ENCODE measurements around the gene OTUB1. TPM values are rescaled to one million over a fixed set of nuclear protein-coding genes. Genes with fewer than 3 reads are reported as not detected.

OTUB1 gene
- total RNA-seq, 1 donor from 2014 or later: 52.2 TPM

DNA sequence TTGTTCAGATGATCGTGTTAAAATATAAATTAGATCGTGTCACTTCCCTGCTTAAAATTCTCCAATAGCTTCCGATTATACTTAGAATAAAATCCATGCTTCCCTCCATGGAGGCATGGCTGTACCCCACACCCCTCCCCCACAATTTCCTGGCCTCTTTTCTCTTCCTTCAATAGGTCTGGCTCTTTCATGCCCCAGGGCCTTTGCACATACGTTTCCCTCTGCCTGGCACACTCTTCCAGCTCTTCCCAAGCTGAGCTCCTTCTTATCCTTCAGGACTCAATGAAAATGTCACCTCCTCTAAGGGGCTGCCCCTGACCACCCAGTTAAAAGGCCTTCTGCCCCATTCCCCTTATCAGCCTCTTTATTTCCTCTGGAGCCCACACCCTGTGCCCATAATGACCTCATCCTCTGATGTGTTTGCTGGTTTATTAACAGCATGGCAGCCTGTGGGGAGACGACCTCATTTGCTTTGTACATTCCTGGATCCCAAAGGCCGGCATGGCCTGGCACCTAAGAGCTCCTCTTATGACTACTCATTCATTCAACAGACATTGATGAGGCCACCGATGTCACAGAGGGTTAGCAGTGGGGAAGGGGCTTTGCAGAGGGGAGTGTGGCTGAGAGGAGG lies 40.5 kb downstream of the OTUB1 start:
- H3K4me3 Mint-ChIP-seq (ENCODE audit: unreplicated experiment): no peak overlapping the region
- H3K4me1 Mint-ChIP-seq (ENCODE audit: low read depth): peaks cover under 1% of the 10 kb centered on the region
- TF ChIP-seq, protein P1, sequence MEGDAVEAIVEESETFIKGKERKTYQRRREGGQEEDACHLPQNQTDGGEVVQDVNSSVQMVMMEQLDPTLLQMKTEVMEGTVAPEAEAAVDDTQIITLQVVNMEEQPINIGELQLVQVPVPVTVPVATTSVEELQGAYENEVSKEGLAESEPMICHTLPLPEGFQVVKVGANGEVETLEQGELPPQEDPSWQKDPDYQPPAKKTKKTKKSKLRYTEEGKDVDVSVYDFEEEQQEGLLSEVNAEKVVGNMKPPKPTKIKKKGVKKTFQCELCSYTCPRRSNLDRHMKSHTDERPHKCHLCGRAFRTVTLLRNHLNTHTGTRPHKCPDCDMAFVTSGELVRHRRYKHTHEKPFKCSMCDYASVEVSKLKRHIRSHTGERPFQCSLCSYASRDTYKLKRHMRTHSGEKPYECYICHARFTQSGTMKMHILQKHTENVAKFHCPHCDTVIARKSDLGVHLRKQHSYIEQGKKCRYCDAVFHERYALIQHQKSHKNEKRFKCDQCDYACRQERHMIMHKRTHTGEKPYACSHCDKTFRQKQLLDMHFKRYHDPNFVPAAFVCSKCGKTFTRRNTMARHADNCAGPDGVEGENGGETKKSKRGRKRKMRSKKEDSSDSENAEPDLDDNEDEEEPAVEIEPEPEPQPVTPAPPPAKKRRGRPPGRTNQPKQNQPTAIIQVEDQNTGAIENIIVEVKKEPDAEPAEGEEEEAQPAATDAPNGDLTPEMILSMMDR (IDR thresholded peaks at IDR 0.05): no peak
- H3K9me3 Mint-ChIP-seq (ENCODE audit: low read depth): no peaks in the 10 kb centered on the region
- H3K27me3 Mint-ChIP-seq (ENCODE audit: low read depth): peaks cover 2% of the 10 kb centered on the region
- no peak overlapping the region for H3K27ac Mint-ChIP-seq (ENCODE audit: unreplicated experiment)
- no peak for DNase-seq (ENCODE audit: low spot score)
- H3K36me3 Mint-ChIP-seq (ENCODE audit: low read depth): peaks cover 1% of the 10 kb centered on the region

DNA sequence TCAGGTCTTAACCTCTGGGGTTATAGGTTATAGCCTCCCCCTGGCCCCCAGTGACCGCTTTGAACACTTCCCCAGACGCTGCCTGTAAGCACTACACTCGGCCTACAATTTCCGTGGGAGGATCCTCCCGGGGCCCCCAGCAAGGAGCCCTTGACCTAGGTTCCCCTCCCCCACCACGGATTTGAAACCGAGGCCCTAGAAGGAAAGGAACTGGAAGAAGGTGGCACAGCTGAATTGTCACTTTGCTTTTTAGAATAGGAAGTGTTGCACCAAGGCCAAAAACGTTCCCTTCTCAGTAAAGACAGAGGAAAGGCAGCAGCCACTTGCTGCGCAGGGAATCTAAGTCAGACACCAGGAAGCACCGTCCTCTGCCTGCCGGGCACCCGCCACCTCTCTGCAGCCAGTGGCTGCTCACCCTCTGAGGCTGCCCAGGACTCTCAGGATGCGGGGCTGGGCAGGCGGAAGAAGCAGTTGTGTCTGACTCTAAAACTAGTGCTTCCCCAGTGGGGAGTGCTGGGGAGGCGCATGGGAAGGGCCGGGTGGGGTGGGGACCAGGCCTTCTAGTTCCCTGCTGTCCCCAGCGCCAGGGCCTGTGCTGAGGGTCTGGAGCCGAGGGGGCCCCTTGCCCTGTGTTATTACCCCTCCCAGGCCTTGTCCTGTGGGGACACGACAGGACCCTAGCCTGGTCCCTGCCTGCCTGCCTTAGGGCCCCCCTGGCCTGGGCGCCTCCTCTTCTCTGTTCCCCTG lies 41.6 kb downstream of the OTUB1 start:
- no peak overlapping the region for H3K27ac Mint-ChIP-seq (ENCODE audit: unreplicated experiment)
- peaks cover 1% of the 10 kb centered on the region for H3K36me3 Mint-ChIP-seq (ENCODE audit: low read depth)
- peaks cover 2% of the 10 kb centered on the region for H3K27me3 Mint-ChIP-seq (ENCODE audit: low read depth)
- H3K4me3 Mint-ChIP-seq (ENCODE audit: unreplicated experiment): no peak overlapping the region
- DNase-seq (ENCODE audit: low spot score): no peak
- no peaks in the 10 kb centered on the region for H3K4me1 Mint-ChIP-seq (ENCODE audit: low read depth)
- H3K9me3 Mint-ChIP-seq (ENCODE audit: low read depth): no peaks in the 10 kb centered on the region
- TF ChIP-seq, protein P1 (IDR thresholded peaks at IDR 0.05): no peak

DNA sequence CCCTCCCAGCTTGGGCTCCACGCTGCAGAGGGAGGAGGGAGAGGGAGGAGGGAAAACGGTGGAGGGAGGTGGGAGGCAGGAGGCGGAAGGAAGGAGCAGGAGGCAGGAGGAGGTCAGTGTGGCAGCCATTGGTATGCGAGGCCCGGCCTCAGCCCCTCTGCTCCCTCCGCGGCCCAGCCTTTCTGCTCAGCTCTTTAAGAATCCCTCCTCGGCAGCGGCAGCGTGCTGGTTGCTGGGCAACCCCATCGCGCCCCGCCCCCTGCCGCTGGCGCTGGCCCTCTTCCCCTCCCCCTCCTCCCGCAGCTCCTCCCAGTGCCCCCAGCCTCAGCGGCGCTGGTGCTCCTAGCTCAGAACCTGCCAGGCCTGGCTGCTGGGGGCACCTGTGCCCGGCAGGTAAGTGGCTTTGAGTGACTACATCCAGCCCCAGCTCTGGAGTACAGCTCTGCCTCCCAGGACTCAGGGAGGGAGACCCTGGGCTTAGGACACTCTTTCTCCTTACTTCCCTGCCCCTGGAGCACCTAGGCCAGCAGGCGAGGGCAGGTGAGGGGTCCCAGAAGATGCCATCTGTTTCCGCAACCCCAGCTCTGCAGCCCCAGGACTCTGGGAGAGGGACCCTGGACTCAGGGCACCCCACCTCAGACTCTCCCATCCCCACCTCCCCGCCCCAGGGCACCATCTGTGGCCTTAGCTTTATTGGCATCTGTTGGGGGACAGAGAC lies 42.3 kb downstream of the OTUB1 start:
- Mint-ChIP-seq H3K4me3 (ENCODE audit: unreplicated experiment) (no peak overlapping the region), H3K9me3 (ENCODE audit: low read depth) (no peaks in the 10 kb centered on the region), H3K4me1 (ENCODE audit: low read depth) (no peaks in the 10 kb centered on the region), H3K27me3 (ENCODE audit: low read depth) (peaks cover 2% of the 10 kb centered on the region), H3K36me3 (ENCODE audit: low read depth) (peaks cover 1% of the 10 kb centered on the region), H3K27ac (ENCODE audit: unreplicated experiment) (no peak overlapping the region)
- TF ChIP-seq, protein P1 (IDR thresholded peaks at IDR 0.05): no peak
- no peak for DNase-seq (ENCODE audit: low spot score)

DNA sequence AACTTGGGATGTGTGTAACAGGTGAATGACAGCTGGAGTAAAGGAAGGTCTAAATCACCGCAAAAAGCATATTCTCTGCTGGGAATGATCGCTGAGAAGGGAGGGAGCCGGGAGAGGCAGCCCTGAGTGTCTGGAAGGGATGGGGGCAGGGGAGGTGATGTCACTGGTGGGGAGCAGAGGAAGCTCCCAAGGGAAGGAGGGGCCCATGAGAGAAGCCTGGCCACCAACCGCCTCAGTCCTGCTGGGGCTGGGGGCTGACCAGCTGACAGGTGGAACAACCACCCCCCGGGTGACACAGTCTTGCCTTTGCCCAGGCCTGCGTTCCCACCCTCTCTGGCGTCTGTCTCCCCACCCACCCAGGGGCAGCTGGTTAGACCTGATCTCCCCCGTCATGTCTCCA lies 43.5 kb downstream of the OTUB1 start:
- Mint-ChIP-seq H3K4me1 (ENCODE audit: low read depth) (no peaks in the 10 kb centered on the region), H3K9me3 (ENCODE audit: low read depth) (no peaks in the 10 kb centered on the region), H3K36me3 (ENCODE audit: low read depth) (peaks cover 1% of the 10 kb centered on the region), H3K4me3 (ENCODE audit: unreplicated experiment) (no peak overlapping the region), H3K27ac (ENCODE audit: unreplicated experiment) (no peak overlapping the region), H3K27me3 (ENCODE audit: low read depth) (peaks cover 7% of the 10 kb centered on the region)
- TF ChIP-seq, protein P1 (IDR thresholded peaks at IDR 0.05): no peak
- DNase-seq (ENCODE audit: low spot score): no peak

DNA sequence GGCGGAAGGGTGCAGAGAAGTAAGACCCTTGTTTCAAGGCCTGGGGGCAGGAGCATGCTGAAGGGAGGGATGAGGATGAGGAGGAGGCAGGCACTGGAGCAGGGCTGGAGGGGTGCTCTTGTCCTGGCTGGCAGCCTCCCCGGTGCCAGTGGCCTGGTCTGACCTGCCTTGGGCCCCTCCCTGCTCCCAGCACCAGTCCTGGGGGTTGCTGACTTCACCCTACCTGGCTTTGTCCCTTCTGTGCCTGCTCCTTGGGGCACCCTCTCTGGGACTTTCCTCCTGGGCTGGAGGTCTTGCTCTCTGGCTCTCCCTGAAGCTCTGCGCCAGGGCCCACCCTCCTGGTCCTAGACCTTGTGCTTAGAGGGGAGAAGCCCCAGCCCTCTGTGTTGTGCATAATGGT lies 44.8 kb downstream of the OTUB1 start:
- Mint-ChIP-seq H3K27me3 (ENCODE audit: low read depth) (peaks cover 12% of the 10 kb centered on the region), H3K9me3 (ENCODE audit: low read depth) (no peaks in the 10 kb centered on the region), H3K4me1 (ENCODE audit: low read depth) (peaks cover 5% of the 10 kb centered on the region), H3K4me3 (ENCODE audit: unreplicated experiment) (no peak overlapping the region), H3K27ac (ENCODE audit: unreplicated experiment) (no peak overlapping the region), H3K36me3 (ENCODE audit: low read depth) (peaks cover 1% of the 10 kb centered on the region)
- TF ChIP-seq, protein P1 (IDR thresholded peaks at IDR 0.05): no peak
- no peak for DNase-seq (ENCODE audit: low spot score)

Measured in chondrocyte (in vitro differentiated cells).